Activated naive CD8-positive, alpha-beta T cell treated with anti-CD3 and anti-CD28 coated beads for 36 hours (primary cell): ENCODE data around the gene SEC31A. TPM values are rescaled to one million over a fixed set of nuclear protein-coding genes. Genes with fewer than 3 reads are reported as not detected.

Experiments
- DNase-seq: peaks from one replicate; pipeline ENCODE4 v3.0.0; 2021
- H3K27ac Mint-ChIP-seq: one replicate; pipeline ENCODE4 v1.8.0; 2022; ENCODE audit warnings: mild to moderate bottlenecking, moderate library complexity, mixed read lengths
- H3K27me3 Mint-ChIP-seq: one replicate; pipeline ENCODE4 v1.8.0; 2022; ENCODE audit warnings: mild to moderate bottlenecking, mixed read lengths
- H3K36me3 Mint-ChIP-seq: one replicate; pipeline ENCODE4 v1.8.0; 2021; ENCODE audit warnings: mild to moderate bottlenecking, mixed read lengths
- H3K4me1 Mint-ChIP-seq: one replicate; pipeline ENCODE4 v1.8.0; 2021; ENCODE audit warnings: mixed read lengths
- H3K4me3 Mint-ChIP-seq: one replicate; pipeline ENCODE4 v1.8.0; 2022; ENCODE audit warnings: mild to moderate bottlenecking, moderate library complexity, mixed read lengths
- H3K9me3 Mint-ChIP-seq: one replicate; pipeline ENCODE4 v1.8.0; 2022; ENCODE audit warnings: mixed read lengths
- total RNA-seq, 2 experiments: library from RNA; stranded (reverse); gene quantifications; one replicate each; pipeline ENCODE4 v1.2.3, GENCODE V29; 2021

SEC31A gene
- total RNA-seq, 2 experiments from 2014 or later = 78.8 to 88.3 TPM

DNA sequence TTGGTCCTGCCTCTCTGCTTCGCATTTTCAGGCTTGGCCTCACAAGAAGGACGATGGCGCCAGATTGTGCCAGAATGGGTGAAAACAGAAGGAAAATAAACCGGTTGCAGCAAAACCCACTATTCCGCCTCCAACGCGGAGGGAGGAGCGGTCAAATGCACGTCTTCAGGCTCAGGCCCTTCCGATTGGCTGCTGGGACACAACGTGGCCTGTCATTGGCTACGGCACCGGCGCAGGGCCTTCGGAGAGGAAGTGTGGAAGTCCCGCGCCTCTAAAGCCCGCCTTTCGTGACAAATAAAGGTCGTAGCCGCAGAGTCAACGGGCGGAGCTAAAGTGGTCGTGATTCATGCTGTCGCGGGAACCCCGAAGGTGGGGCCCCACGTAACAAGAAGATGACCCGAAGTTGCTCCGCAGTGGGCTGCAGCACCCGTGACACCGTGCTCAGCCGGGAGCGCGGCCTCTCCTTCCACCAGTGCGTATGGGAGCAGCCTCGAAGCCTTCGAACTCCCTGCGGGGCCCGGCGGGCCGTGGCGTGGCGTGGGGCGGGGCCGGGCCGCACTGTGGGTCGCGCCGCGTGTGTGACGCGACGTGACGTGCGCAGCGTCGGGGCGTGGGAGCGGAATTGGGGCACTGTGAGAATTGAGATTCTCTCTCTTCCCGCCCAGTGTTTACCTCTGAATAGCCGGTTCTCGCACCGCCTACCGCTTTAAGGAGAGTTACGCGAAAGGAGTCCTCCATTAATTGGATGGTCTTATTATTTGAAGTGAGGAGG, 9.6 kb upstream of the SEC31A start, which contains the start of gene THAP9:
THAP9 (plus strand) TSS at position 325 of the 772 bp plus-strand sequence; CDS start at position 393, 68 bp downstream.
- H3K4me3 Mint-ChIP-seq = no peak within 1 kb of the TSS
- H3K27ac Mint-ChIP-seq = no peak within 1 kb of the TSS

DNA sequence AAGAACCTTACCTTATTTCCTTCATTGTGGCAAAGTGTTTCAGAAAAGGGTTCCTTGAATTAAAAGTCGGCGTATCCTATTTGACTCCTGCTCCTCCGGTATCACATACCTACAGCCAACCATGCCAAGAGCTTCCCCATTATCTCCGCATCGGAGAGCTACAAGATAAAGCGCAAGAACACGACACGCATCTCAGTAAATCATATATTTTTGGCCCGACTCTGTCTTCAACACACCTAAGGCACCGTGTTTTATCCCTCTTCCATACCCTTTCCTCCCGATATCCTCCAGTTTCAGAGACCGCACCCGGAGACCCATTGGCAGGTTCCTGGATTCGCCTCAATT, 9.1 kb upstream of the SEC31A start:
- Mint-ChIP-seq H3K4me1 (peaks cover 35% of the 10 kb centered on the region), H3K36me3 (peaks cover 14% of the 10 kb centered on the region), H3K9me3 (no peaks in the 10 kb centered on the region), H3K4me3 (no peak overlapping the region), H3K27me3 (no peaks in the 10 kb centered on the region), H3K27ac (no peak overlapping the region)
- DNase-seq = no peak

More for the DNA sequence above, 9.6 kb upstream of the SEC31A start, which contains the start of gene THAP9:
- peaks cover 12% of the 10 kb centered on the region for H3K36me3 Mint-ChIP-seq
- peaks cover 38% of the 10 kb centered on the region for H3K4me1 Mint-ChIP-seq
- H3K9me3 Mint-ChIP-seq = no peaks in the 10 kb centered on the region
- peak; percentile 98 for DNase-seq
- H3K27me3 Mint-ChIP-seq = no peaks in the 10 kb centered on the region

DNA sequence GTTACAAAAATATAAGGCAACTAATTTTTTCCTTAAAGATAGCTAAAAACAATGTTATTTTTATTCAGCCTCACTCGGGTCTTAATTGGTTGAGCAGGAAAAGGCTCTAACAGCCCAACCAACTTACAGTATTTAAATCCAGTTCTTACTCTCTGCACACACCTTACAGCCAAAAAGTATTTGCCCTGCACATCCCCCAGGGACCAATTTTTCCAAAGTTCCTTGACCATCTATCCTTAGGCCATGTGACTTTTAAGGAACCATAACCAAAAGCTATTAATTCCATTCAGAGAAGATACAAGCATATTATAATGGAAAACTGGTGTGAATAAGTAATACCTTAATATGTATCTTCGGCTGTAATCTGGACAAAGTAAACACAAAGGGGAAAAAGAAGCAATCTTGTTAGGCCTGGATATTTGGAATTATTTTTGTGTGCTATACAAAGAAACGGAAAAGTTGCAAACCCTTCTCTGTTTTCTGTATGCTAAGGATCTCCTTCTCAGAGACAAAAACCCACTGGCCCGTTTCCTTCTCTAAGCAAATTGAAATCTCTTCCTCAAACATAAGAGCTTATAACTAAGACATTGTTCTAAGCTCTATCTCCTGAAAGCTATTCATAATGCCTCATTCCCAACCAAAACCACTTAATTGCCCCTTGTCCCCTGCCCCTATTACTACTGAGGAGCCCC, 8.6 kb upstream of the SEC31A start:
- Mint-ChIP-seq H3K4me1 (peaks cover 35% of the 10 kb centered on the region), H3K4me3 (no peak overlapping the region), H3K27me3 (no peaks in the 10 kb centered on the region), H3K27ac (no peak overlapping the region), H3K9me3 (no peaks in the 10 kb centered on the region), H3K36me3 (peaks cover 16% of the 10 kb centered on the region)
- DNase-seq = no peak

DNA sequence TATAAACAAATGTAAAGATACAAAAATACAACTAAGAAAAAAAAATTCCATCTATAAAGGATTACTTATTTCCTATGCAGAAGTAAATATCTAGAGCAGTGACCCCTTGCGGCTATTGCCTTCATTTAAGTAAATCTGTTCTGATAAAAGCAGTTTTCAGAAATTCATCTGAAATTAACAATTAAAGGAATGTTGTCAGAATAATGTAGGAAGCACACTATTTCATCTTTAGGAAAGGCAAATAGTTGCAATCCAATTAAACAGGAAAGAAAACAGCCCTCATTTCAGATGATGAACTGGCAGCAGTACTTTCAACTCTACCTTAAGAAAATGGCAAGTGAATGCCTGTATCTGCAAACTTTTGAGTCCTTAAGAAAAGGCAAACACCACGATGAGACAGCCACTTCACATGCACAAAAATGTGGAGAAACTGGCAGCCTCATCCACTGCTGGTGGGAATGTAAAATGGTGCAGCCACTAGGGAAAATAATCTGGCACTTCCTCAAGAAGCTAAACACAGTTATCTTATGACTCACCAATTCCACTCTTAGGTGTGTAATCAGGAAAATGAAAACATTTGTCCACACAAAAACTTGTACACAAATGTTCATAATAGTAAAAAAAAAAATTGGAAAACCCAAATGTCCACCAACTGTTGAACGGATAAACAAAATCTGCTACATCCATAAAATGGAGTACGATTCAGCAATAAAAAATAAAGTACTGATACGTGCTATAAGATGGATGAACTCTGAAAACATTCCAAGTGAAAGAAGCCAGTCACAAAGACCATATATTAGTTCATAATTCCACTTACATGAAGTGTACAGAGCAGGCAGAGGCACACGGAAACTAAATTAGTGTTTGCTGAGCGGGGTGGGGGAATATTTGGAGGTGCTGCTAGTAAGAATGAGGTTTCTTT, 7.6 kb upstream of the SEC31A start:
- peaks cover 34% of the 10 kb centered on the region for H3K4me1 Mint-ChIP-seq
- no peak overlapping the region for H3K4me3 Mint-ChIP-seq
- H3K36me3 Mint-ChIP-seq = peaks cover 22% of the 10 kb centered on the region
- H3K27me3 Mint-ChIP-seq = no peaks in the 10 kb centered on the region
- H3K27ac Mint-ChIP-seq = no peak overlapping the region
- H3K9me3 Mint-ChIP-seq = no peaks in the 10 kb centered on the region
- no peak for DNase-seq

DNA sequence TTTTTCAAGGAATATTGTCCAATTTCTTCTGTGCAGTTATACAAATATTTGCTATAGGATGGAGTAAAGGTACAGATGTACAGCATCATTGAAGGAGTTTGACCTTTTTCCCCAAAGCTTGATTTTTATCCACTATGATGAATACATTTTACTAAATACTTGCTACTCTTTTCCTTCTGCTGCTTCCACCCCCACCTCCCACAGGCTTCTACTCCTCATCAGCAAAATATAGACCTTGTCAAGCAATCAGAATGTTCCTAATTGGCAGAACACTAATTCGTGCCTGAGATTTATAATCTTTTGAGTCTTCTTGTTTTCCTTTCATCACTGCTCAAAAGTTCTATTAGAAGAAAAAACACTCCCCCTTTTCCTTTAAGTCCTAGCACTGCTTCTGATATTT, 5.8 kb upstream of the SEC31A start:
- H3K9me3 Mint-ChIP-seq = no peaks in the 10 kb centered on the region
- peaks cover 22% of the 10 kb centered on the region for H3K36me3 Mint-ChIP-seq
- peak overlapping the region; percentile 4 for H3K4me3 Mint-ChIP-seq
- no peak for DNase-seq
- H3K27ac Mint-ChIP-seq = no peak overlapping the region
- H3K4me1 Mint-ChIP-seq = peaks cover 37% of the 10 kb centered on the region
- H3K27me3 Mint-ChIP-seq = no peaks in the 10 kb centered on the region

DNA sequence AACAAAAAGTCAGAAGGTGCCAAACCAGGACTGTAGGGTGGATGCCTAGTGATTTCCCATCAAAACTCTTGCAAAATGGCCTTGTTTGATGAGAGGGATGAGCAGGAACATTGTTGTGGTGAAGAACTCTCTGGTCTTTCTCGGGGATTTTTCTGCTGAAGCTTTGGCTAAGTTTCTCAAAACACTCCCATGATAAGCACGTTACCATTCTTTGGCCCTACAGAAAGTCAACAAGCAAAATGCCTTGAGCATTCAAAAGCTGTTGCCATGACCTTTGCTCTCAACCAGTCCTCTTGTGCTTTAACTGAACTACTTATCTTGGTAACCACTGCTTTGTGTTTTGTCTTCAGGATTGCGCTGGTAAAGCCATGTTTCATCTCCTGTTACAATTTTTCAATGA, 3.0 kb upstream of the SEC31A start:
- H3K9me3 Mint-ChIP-seq = no peaks in the 10 kb centered on the region
- peaks cover 48% of the 10 kb centered on the region for H3K4me1 Mint-ChIP-seq
- H3K4me3 Mint-ChIP-seq = no peak overlapping the region
- H3K36me3 Mint-ChIP-seq = peaks cover 25% of the 10 kb centered on the region
- no peak for DNase-seq
- no peak overlapping the region for H3K27ac Mint-ChIP-seq
- no peaks in the 10 kb centered on the region for H3K27me3 Mint-ChIP-seq

DNA sequence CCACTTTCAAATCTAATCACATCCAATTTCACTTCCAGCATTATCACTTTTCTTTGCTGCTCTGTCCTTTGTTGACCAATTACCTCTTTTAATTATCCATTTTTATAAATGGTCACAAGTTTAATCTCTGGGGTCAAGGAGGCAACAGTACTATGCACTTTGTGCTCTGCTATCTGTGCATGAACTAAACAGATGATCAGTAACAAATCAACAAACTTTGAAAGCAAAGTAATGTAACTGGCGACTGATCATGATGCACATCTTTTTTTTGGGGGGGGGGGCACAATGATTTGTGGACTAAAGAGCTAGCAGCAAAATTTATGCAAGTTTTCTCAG, 1.5 kb upstream of the SEC31A start:
- H3K36me3 Mint-ChIP-seq = peaks cover 23% of the 10 kb centered on the region
- H3K27me3 Mint-ChIP-seq = no peaks in the 10 kb centered on the region
- H3K4me1 Mint-ChIP-seq = peaks cover 48% of the 10 kb centered on the region

DNA sequence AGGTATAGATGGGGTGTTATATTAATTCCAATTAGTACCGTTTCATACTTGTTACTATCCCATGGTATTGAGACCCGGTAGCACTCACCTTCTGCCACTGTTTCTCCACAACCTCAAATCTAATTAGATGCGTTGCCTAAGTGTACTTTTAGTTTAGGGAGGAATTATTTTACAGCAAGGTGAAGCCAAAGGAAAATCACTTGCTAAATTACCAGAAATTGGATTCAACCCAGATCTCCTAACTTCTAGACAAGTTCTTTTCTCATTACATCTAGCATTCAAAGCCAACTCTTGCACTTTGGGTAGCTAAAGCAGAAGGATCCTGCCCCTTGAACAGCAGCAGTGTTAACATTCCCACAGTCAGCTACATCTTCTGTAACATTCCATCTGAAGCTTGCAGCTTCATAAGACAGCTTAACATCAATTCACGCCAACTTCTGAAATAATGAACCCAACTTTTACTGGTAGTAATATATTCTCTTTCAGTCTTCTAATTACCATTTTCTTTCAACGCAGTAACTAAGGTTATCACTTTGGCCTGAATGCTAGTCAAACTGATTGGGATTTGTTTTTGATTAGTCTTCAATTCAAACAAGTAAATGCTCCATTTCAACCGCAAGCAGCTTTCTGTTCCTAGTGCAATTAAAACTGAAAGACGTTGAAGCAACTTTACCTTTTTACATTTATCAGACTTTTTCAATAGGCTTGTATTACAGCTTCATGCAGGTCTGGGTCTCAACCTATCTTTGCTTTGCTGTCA, 934 bp upstream of the SEC31A start:
- Mint-ChIP-seq H3K4me1 (peaks cover 50% of the 10 kb centered on the region), H3K9me3 (no peaks in the 10 kb centered on the region), H3K27ac (peak overlapping the region; percentile 93), H3K4me3 (peak overlapping the region; percentile 87), H3K27me3 (no peaks in the 10 kb centered on the region), H3K36me3 (peaks cover 20% of the 10 kb centered on the region)
- DNase-seq = no peak

More for the DNA sequence above, 1.5 kb upstream of the SEC31A start:
- H3K9me3 Mint-ChIP-seq = no peaks in the 10 kb centered on the region
- peak overlapping the region; percentile 93 for H3K27ac Mint-ChIP-seq
- no peak for DNase-seq
- peak overlapping the region; percentile 47 for H3K4me3 Mint-ChIP-seq

DNA sequence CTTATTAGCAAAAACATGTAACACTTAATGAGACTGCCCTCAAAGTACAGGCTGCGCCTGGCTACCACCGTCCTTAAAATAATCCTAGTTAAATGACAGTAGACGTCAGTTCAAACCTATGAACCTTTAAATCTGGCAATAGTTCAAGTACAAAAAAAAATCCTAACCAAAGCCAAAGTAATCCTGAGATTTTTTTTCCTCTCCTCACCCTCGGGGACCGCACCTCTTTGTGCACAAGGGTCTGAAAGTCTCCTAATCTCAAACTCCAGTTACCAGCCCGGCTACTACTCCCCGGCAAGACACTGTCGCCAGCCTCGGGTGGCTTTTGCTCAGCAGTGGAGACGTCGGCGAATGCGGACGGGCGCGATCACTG, 439 bp downstream of the SEC31A start:
- Mint-ChIP-seq H3K9me3 (no peaks in the 10 kb centered on the region), H3K27ac (peak overlapping the region; percentile 93), H3K4me1 (peaks cover 58% of the 10 kb centered on the region), H3K4me3 (peak overlapping the region; percentile 87), H3K36me3 (peaks cover 16% of the 10 kb centered on the region), H3K27me3 (no peaks in the 10 kb centered on the region)
- DNase-seq = no peak

DNA sequence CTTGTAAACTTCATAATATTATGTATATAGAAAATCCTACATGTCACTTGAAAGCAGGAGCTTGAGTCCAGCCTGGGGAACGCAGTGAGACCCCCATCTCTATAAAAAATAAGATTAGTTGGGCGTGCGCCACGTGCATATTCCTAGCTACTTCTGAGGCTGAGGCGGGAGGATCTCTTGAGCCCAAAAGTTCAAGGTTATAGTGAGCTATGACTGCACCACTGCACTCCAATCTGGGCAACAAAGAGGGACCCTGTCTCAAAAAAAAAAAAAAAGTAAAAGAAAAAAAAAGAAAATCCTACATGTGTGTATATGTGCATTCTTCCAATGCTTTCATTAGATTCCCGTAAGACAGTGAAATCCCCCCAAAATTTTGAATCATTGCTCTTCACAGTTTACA, 1.7 kb downstream of the SEC31A start:
- no peaks in the 10 kb centered on the region for H3K9me3 Mint-ChIP-seq
- peaks cover 61% of the 10 kb centered on the region for H3K4me1 Mint-ChIP-seq
- H3K4me3 Mint-ChIP-seq = peak overlapping the region; percentile 87
- H3K27me3 Mint-ChIP-seq = no peaks in the 10 kb centered on the region
- H3K36me3 Mint-ChIP-seq = peaks cover 15% of the 10 kb centered on the region
- peak overlapping the region; percentile 93 for H3K27ac Mint-ChIP-seq
- no peak for DNase-seq

DNA sequence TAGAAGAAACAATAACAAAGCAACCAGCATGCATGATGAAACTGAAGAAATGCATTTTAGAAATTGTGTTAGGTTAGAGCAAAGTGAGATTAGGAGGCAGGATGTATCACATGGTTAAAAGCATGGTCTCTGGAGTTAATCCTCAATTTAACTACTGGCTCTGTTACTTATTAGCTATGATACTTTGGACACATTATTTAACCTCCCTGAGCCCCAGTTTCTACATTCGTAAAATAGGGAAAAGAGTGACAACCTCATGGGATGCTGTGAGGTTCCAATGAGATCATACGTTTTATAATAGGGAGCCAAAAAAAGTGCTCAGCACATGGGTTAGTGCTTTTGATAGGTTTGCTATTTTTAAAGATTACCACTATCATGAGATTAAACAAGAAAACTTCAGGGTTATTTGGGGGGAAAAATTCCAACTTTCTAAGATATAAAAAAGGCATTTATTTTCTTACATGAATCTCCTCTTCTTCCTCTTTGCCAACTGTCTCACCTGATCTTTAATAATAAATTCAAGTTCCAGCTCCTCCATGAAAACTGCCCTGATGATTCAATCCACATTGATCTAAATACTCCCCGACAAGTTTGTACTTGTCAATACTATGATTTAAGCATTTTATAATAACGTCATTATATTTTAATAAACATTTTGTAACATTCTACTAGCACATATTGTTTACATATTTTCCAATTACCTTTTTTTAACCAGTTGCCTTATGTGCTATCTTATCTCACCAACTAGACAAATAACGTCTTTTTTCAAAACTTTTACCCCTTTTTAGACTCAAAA, 4.6 kb downstream of the SEC31A start:
- peak overlapping the region; percentile 3 for H3K27ac Mint-ChIP-seq
- no peak for DNase-seq
- H3K27me3 Mint-ChIP-seq = no peaks in the 10 kb centered on the region
- H3K36me3 Mint-ChIP-seq = peaks cover 18% of the 10 kb centered on the region
- no peak overlapping the region for H3K4me3 Mint-ChIP-seq
- no peaks in the 10 kb centered on the region for H3K9me3 Mint-ChIP-seq
- peaks cover 46% of the 10 kb centered on the region for H3K4me1 Mint-ChIP-seq

DNA sequence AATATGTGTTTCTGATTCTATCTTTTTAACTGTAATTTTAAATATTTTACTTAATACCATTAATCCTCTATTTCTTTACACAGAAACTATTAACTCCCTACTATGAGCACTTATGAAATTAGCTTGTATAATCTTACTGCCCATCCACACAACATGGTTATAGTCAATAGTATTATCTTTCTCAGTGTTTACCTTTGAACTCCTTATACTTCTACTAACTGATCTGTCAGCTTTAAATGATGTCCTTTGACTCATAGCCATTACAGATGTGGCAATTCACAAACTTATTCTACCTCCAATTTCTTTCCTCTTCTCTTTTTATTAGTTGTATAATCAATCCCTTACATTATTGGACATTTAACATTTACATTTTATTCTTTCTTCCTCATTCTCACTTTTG, 5.5 kb downstream of the SEC31A start:
- H3K36me3 Mint-ChIP-seq = peaks cover 18% of the 10 kb centered on the region
- H3K9me3 Mint-ChIP-seq = no peaks in the 10 kb centered on the region
- no peak for DNase-seq
- H3K4me1 Mint-ChIP-seq = peaks cover 45% of the 10 kb centered on the region
- no peak overlapping the region for H3K27ac Mint-ChIP-seq
- H3K27me3 Mint-ChIP-seq = no peaks in the 10 kb centered on the region
- no peak overlapping the region for H3K4me3 Mint-ChIP-seq

DNA sequence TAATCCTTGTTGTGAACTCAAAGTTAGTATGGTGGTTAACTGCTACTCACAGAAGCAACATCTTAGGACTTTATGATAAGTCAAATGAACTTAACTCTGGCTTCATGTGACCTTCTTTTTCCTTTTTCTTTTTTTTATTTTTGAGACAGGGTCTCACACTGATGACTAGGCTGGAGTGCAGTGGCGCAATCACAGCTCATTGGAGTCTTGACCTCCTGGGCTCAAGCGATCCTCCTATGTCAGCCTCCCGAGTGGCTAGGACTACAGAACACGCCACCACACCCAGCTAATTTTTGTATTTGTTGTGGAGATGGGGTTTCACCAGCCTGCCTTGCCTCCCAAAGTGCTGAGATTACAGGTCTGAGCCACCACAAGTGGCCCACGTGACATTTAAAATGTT, 22.4 kb downstream of the SEC31A start:
- peaks cover 22% of the 10 kb centered on the region for H3K4me1 Mint-ChIP-seq
- H3K27ac Mint-ChIP-seq = no peak overlapping the region
- H3K36me3 Mint-ChIP-seq = peaks cover 35% of the 10 kb centered on the region
- H3K4me3 Mint-ChIP-seq = no peak overlapping the region
- no peaks in the 10 kb centered on the region for H3K27me3 Mint-ChIP-seq
- peaks cover 4% of the 10 kb centered on the region for H3K9me3 Mint-ChIP-seq
- DNase-seq = no peak
